Uterus (tissue), 2 donors: ENCODE data around the gene HMX3.

Experiments
- POLR2A ChIP-seq, 2 donors: fragments of 450-650 bp; IDR thresholded peaks; one replicate each; pipeline ENCODE4 v1.6.1; 2016; ENCODE audit warnings: antibody characterized with exemption in 2 of 2, mild to moderate bottlenecking in 1 of 2, moderate library complexity in 1 of 2
- TF ChIP-seq, protein P1 (sequence below), 4 experiments: fragments of 200-600 bp in 2 of 4; fragments of 450-650 bp in 2 of 4; sonication (generic) in 2 of 4; IDR thresholded peaks; one replicate each; pipeline ENCODE4 v1.5.1; 2016 to 2019; ENCODE audit warnings: antibody characterized with exemption in 4 of 4, mild to moderate bottlenecking in 2 of 4, moderate library complexity in 1 of 4

DNA sequence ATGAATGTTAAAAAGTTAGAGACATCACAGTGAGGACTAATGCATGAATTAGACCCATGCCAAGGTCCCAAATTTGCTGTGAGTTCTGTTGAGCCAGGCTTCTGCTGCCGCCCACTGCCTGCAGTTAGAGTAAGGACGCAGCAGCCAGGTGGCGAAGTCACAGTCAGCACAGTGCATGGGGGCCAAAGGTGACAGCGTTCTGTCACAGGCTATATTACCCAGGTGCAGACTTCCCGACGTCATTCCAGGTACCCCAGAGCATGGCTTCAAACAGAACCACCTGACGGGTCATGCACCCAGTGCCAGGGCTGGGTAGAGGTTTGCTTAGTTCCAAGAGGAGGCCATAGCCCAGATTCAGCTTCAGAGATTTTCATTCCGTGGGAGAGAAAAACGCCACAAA lies 33.9 kb upstream of the HMX3 start:
- TF ChIP-seq, protein P1, sequence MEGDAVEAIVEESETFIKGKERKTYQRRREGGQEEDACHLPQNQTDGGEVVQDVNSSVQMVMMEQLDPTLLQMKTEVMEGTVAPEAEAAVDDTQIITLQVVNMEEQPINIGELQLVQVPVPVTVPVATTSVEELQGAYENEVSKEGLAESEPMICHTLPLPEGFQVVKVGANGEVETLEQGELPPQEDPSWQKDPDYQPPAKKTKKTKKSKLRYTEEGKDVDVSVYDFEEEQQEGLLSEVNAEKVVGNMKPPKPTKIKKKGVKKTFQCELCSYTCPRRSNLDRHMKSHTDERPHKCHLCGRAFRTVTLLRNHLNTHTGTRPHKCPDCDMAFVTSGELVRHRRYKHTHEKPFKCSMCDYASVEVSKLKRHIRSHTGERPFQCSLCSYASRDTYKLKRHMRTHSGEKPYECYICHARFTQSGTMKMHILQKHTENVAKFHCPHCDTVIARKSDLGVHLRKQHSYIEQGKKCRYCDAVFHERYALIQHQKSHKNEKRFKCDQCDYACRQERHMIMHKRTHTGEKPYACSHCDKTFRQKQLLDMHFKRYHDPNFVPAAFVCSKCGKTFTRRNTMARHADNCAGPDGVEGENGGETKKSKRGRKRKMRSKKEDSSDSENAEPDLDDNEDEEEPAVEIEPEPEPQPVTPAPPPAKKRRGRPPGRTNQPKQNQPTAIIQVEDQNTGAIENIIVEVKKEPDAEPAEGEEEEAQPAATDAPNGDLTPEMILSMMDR (IDR thresholded peaks at IDR 0.05) = no peak
- no peak for TF ChIP-seq POLR2A (IDR thresholded peaks at IDR 0.05)
